ENCODE measurements around the gene MRTO4. TPM values are rescaled to one million over a fixed set of nuclear protein-coding genes. Genes with fewer than 3 reads are reported as not detected.
"Not testable (repeated sequence)": the region's sequence is repeated elsewhere in the genome, so short reads cannot be mapped to it uniquely, and the experiment has no call there.

Gene MRTO4
- total and polyA plus RNA-seq, 4 donors, result 18.4 to 45.0 (median 33.7) TPM

- no peak for DNase-seq (ENCODE audit: low read depth in 4 of 6, low spot score in 6 of 6)
- H3K4me1 ChIP-seq (ENCODE audit: control insufficient read depth, insufficient read depth, low read length), result no peaks in the 10 kb centered on the region
Measured at GRCh38 chr1:19222573-19222972, 29.0 kb upstream of the MRTO4 start.

GRCh38 chr1:19222979-19223824 lies 28.4 kb upstream of the MRTO4 start:
- Histone ChIP-seq H3K4me1 (ENCODE audit: control insufficient read depth, insufficient read depth, low read length) (no peaks in the 10 kb centered on the region), H3K36me3 (ENCODE audit: control insufficient read depth, insufficient read depth, low read length) (peaks cover 82% of the 10 kb centered on the region), H3K9me3 (ENCODE audit: control insufficient read depth, insufficient read depth, low read length) (no peaks in the 10 kb centered on the region), H3K27me3 (ENCODE audit: control insufficient read depth, insufficient read depth, low read length) (no peaks in the 10 kb centered on the region), H3K27ac (ENCODE audit: low read depth, low read length) (no peak overlapping the region), H3K4me3 (ENCODE audit: low read depth, low read length) (no peak overlapping the region)
- DNase-seq (ENCODE audit: low read depth in 4 of 6, low spot score in 6 of 6), result no peak
- WGBS (ENCODE audit: insufficient coverage), result 80% methylated on average over 8 of the region's 15 CpGs

More at GRCh38 chr1:19222573-19222972, 29.0 kb upstream of the MRTO4 start:
- H3K36me3 ChIP-seq (ENCODE audit: control insufficient read depth, insufficient read depth, low read length), result peaks cover 76% of the 10 kb centered on the region
- no peaks in the 10 kb centered on the region for H3K27me3 ChIP-seq (ENCODE audit: control insufficient read depth, insufficient read depth, low read length)
- no peak overlapping the region for H3K4me3 ChIP-seq (ENCODE audit: low read depth, low read length)
- 98% methylated on average over 9 of the region's 11 CpGs for WGBS (ENCODE audit: insufficient coverage)
- no peaks in the 10 kb centered on the region for H3K9me3 ChIP-seq (ENCODE audit: control insufficient read depth, insufficient read depth, low read length)
- H3K27ac ChIP-seq (ENCODE audit: low read depth, low read length), result no peak overlapping the region

GRCh38 chr1:19229229-19229628 lies 22.4 kb upstream of the MRTO4 start:
- WGBS (ENCODE audit: insufficient coverage), result 40% methylated on average over 3 of the region's 3 CpGs
- no peak for DNase-seq (ENCODE audit: low read depth in 4 of 6, low spot score in 6 of 6)
- Histone ChIP-seq H3K9me3 (ENCODE audit: control insufficient read depth, insufficient read depth, low read length) (no peaks in the 10 kb centered on the region), H3K4me3 (ENCODE audit: low read depth, low read length) (no peak overlapping the region), H3K36me3 (ENCODE audit: control insufficient read depth, insufficient read depth, low read length) (peaks cover 89% of the 10 kb centered on the region), H3K27me3 (ENCODE audit: control insufficient read depth, insufficient read depth, low read length) (no peaks in the 10 kb centered on the region), H3K27ac (ENCODE audit: low read depth, low read length) (no peak overlapping the region), H3K4me1 (ENCODE audit: control insufficient read depth, insufficient read depth, low read length) (no peaks in the 10 kb centered on the region)

- Histone ChIP-seq H3K4me1 (ENCODE audit: control insufficient read depth, insufficient read depth, low read length) (no peaks in the 10 kb centered on the region), H3K36me3 (ENCODE audit: control insufficient read depth, insufficient read depth, low read length) (peaks cover 89% of the 10 kb centered on the region), H3K27ac (ENCODE audit: low read depth, low read length) (no peak overlapping the region), H3K9me3 (ENCODE audit: control insufficient read depth, insufficient read depth, low read length) (no peaks in the 10 kb centered on the region), H3K4me3 (ENCODE audit: low read depth, low read length) (no peak overlapping the region), H3K27me3 (ENCODE audit: control insufficient read depth, insufficient read depth, low read length) (no peaks in the 10 kb centered on the region)
- no peak for DNase-seq (ENCODE audit: low read depth in 4 of 6, low spot score in 6 of 6)
- WGBS (ENCODE audit: insufficient coverage), result 100% methylated on average over 4 of the region's 6 CpGs
Measured at GRCh38 chr1:19229828-19230325, 21.7 kb upstream of the MRTO4 start.

GRCh38 chr1:19231736-19232523 lies 19.7 kb upstream of the MRTO4 start:
- not testable (repeated sequence) for H3K4me1 ChIP-seq (ENCODE audit: control insufficient read depth, insufficient read depth, low read length); H3K27me3 ChIP-seq (ENCODE audit: control insufficient read depth, insufficient read depth, low read length); H3K4me3 ChIP-seq (ENCODE audit: low read depth, low read length); H3K27ac ChIP-seq (ENCODE audit: low read depth, low read length); H3K9me3 ChIP-seq (ENCODE audit: control insufficient read depth, insufficient read depth, low read length)
- H3K36me3 ChIP-seq (ENCODE audit: control insufficient read depth, insufficient read depth, low read length), result peaks cover 80% of the 10 kb centered on the region
- 95% methylated on average over 13 of the region's 16 CpGs for WGBS (ENCODE audit: insufficient coverage)
- peak in 1 of 6 donors; percentile 21 for DNase-seq (ENCODE audit: low read depth in 4 of 6, low spot score in 6 of 6)

GRCh38 chr1:19232524-19232846 lies 19.1 kb upstream of the MRTO4 start:
- peak in 1 of 6 donors; percentile 25 for DNase-seq (ENCODE audit: low read depth in 4 of 6, low spot score in 6 of 6)
- H3K4me3 ChIP-seq (ENCODE audit: low read depth, low read length), result no peak overlapping the region
- H3K27ac ChIP-seq (ENCODE audit: low read depth, low read length), result no peak overlapping the region
- no peaks in the 10 kb centered on the region for H3K27me3 ChIP-seq (ENCODE audit: control insufficient read depth, insufficient read depth, low read length)
- H3K36me3 ChIP-seq (ENCODE audit: control insufficient read depth, insufficient read depth, low read length), result peaks cover 80% of the 10 kb centered on the region
- H3K9me3 ChIP-seq (ENCODE audit: control insufficient read depth, insufficient read depth, low read length), result no peaks in the 10 kb centered on the region
- no peaks in the 10 kb centered on the region for H3K4me1 ChIP-seq (ENCODE audit: control insufficient read depth, insufficient read depth, low read length)

GRCh38 chr1:19234224-19234623 lies 17.4 kb upstream of the MRTO4 start:
- Histone ChIP-seq H3K36me3 (ENCODE audit: control insufficient read depth, insufficient read depth, low read length) (peaks cover 82% of the 10 kb centered on the region), H3K9me3 (ENCODE audit: control insufficient read depth, insufficient read depth, low read length) (no peaks in the 10 kb centered on the region), H3K4me3 (ENCODE audit: low read depth, low read length) (no peak overlapping the region), H3K4me1 (ENCODE audit: control insufficient read depth, insufficient read depth, low read length) (no peaks in the 10 kb centered on the region), H3K27me3 (ENCODE audit: control insufficient read depth, insufficient read depth, low read length) (no peaks in the 10 kb centered on the region), H3K27ac (ENCODE audit: low read depth, low read length) (no peak overlapping the region)
- WGBS (ENCODE audit: insufficient coverage), result 96% methylated on average over 3 of the region's 3 CpGs
- no peak for DNase-seq (ENCODE audit: low read depth in 4 of 6, low spot score in 6 of 6)

GRCh38 chr1:19239876-19240275 lies 11.7 kb upstream of the MRTO4 start:
- Histone ChIP-seq H3K4me3 (ENCODE audit: low read depth, low read length) (no peak overlapping the region), H3K4me1 (ENCODE audit: control insufficient read depth, insufficient read depth, low read length) (no peaks in the 10 kb centered on the region), H3K27ac (ENCODE audit: low read depth, low read length) (no peak overlapping the region), H3K9me3 (ENCODE audit: control insufficient read depth, insufficient read depth, low read length) (no peaks in the 10 kb centered on the region), H3K27me3 (ENCODE audit: control insufficient read depth, insufficient read depth, low read length) (no peaks in the 10 kb centered on the region), H3K36me3 (ENCODE audit: control insufficient read depth, insufficient read depth, low read length) (peaks cover 83% of the 10 kb centered on the region)
- 98% methylated on average over 5 of the region's 7 CpGs for WGBS (ENCODE audit: insufficient coverage)
- no peak for DNase-seq (ENCODE audit: low read depth in 4 of 6, low spot score in 6 of 6)

GRCh38 chr1:19240673-19241538 lies 10.7 kb upstream of the MRTO4 start:
- 63% methylated on average over 1 of the region's 7 CpGs for WGBS (ENCODE audit: insufficient coverage)

More at GRCh38 chr1:19240673-19241538, 10.7 kb upstream of the MRTO4 start:
- Histone ChIP-seq H3K9me3 (ENCODE audit: control insufficient read depth, insufficient read depth, low read length) (no peaks in the 10 kb centered on the region), H3K4me1 (ENCODE audit: control insufficient read depth, insufficient read depth, low read length) (no peaks in the 10 kb centered on the region), H3K36me3 (ENCODE audit: control insufficient read depth, insufficient read depth, low read length) (peaks cover 79% of the 10 kb centered on the region), H3K27ac (ENCODE audit: low read depth, low read length) (no peak overlapping the region), H3K4me3 (ENCODE audit: low read depth, low read length) (no peak overlapping the region), H3K27me3 (ENCODE audit: control insufficient read depth, insufficient read depth, low read length) (no peaks in the 10 kb centered on the region)
- peak in 3 of 6 donors; percentile 17 to 53 (median 50) for DNase-seq (ENCODE audit: low read depth in 4 of 6, low spot score in 6 of 6)
